Measurements from ENCODE around the gene USP48. TPM values are rescaled to one million over a fixed set of nuclear protein-coding genes. Genes with fewer than 3 reads are reported as not detected.
"Not testable (repeated sequence)": the region's sequence is repeated elsewhere in the genome, so short reads cannot be mapped to it uniquely, and the experiment has no call there.

The USP48 gene
- total and polyA plus RNA-seq, 2 of the 8 experiments (the other 6 are each of a cell fraction or from before 2014, with no cell fraction given): 12.8 to 83.5 TPM

- no peak for TF ChIP-seq HDAC2 (IDR thresholded peaks at IDR 0.05; ENCODE audit: borderline replicate concordance in 1 of 2, low read depth in 2 of 2, low read length in 2 of 2)
- TF ChIP-seq CEBPB (IDR thresholded peaks at IDR 0.05; ENCODE audit: low read depth, low read length): no peak
- no peak for TF ChIP-seq YY1 (IDR thresholded peaks at IDR 0.05; ENCODE audit: low read depth, low read length)
- TF ChIP-seq KDM4A (IDR thresholded peaks at IDR 0.05; ENCODE audit: low read depth, low read length, severe bottlenecking): no peak
Observed at GRCh38 chr1:21778405-21778727, 4.6 kb downstream of the USP48 start (continued).

- H2BK20ac ChIP-seq (ENCODE audit: low read length); H3K27ac ChIP-seq (ENCODE audit: low read depth, low read length); H4K91ac ChIP-seq (replicated peaks; ENCODE audit: insufficient read length, low read length); H2AK5ac ChIP-seq (ENCODE audit: low read depth, low read length); H3K23me2 ChIP-seq (ENCODE audit: low read depth, low read length); H2AFZ ChIP-seq (ENCODE audit: low read length); H4K5ac ChIP-seq (ENCODE audit: insufficient read length, low read depth, low read length); H3K4ac ChIP-seq (replicated peaks; ENCODE audit: insufficient read length, low read depth, low read length); H3K4me3 ChIP-seq (ENCODE audit: extremely low read depth in 1 of 4, insufficient read depth in 2 of 4, low read depth in 3 of 4, low read length in 4 of 4); H4K8ac ChIP-seq (ENCODE audit: extremely low read depth, insufficient read depth, low read length); H3K4me2 ChIP-seq (ENCODE audit: insufficient read depth in 1 of 2, low read depth in 2 of 2, low read length in 2 of 2); FAIRE-seq; H3K18ac ChIP-seq (ENCODE audit: extremely low read depth, low read length); H3K23ac ChIP-seq (ENCODE audit: insufficient read length); H4K20me1 ChIP-seq (replicated peaks in 1 of 2; ENCODE audit: control insufficient read depth in 1 of 2, insufficient read depth in 2 of 2, low read length in 2 of 2); H3K9ac ChIP-seq (replicated peaks in 1 of 4; ENCODE audit: extremely low read depth in 1 of 4, low read depth in 3 of 4, low read length in 3 of 4); DNase-seq (ENCODE audit: low read depth in 1 of 2, low spot score in 2 of 2); H3K79me1 ChIP-seq (ENCODE audit: low read depth, low read length); H3K14ac ChIP-seq (ENCODE audit: insufficient read length); H2BK15ac ChIP-seq (ENCODE audit: low read length); H3K27me3 ChIP-seq (replicated peaks in 1 of 4; ENCODE audit: control insufficient read depth in 3 of 4, extremely low read depth in 1 of 4, insufficient read depth in 3 of 4, low read length in 3 of 4); H2BK12ac ChIP-seq (ENCODE audit: low read depth, low read length); H3K9me3 ChIP-seq (ENCODE audit: insufficient read depth in 2 of 2, low read depth in 1 of 2, low read length in 1 of 2); H2BK5ac ChIP-seq (ENCODE audit: low read depth, low read length); H3K4me1 ChIP-seq (replicated peaks in 1 of 4; ENCODE audit: control insufficient read depth in 3 of 4, insufficient read depth in 4 of 4, low read length in 3 of 4); POLR2A ChIA-PET (ENCODE audit: partially characterized antibody); H3K36me3 ChIP-seq (ENCODE audit: control insufficient read depth in 2 of 4, insufficient read depth in 4 of 4, low read length in 3 of 4); H3K56ac ChIP-seq (replicated peaks; ENCODE audit: insufficient read length, low read depth, low read length); H2BK120ac ChIP-seq (replicated peaks; ENCODE audit: low read depth, low read length): not testable (repeated sequence)
- 81% methylated on average over 5 of the region's 5 CpGs; no CpG with 5 or more reads in 1 of the 2 experiments for WGBS, 2 experiments (ENCODE audit: extremely low coverage in 1 of 2, insufficient coverage in 1 of 2, insufficient read length in 1 of 2, insufficient replicate concordance in 2 of 2, low coverage in 1 of 2, low lambda C conversion rate in 2 of 2, missing lambda C conversion rate in 1 of 2)
- CTCF ChIA-PET (ENCODE audit: partially characterized antibody): interaction anchor here (0.6 kb wide), 1 partner anchor 848 kb away, joined by 3 read pairs; no protein-coding TSS in a partner anchor
- H3K79me2 ChIP-seq (ENCODE audit: control insufficient read depth in 1 of 2, insufficient read depth in 2 of 2, low read length in 2 of 2): peaks cover 56 to 98% of the 10 kb centered on the region in 2 experiments
Observed at GRCh38 chr1:21776925-21777324, 6.0 kb downstream of the USP48 start.
